K562 (cell line): Measurements from ENCODE around the gene CARD11. TPM values are rescaled to one million over a fixed set of nuclear protein-coding genes. Genes with fewer than 3 reads are reported as not detected.

Source experiments
- ARHGAP35 ChIP-seq: fragments of 450-650 bp; IDR thresholded peaks from 2 replicates; pipeline ENCODE4 v1.6.1; 2018; ENCODE audit not compliant: partially characterized antibody
- ARID1B ChIP-seq: fragments of 450-650 bp; IDR thresholded peaks from 2 replicates; pipeline ENCODE4 v1.6.1; 2016; ENCODE audit warnings: antibody characterized with exemption, mild to moderate bottlenecking, inconsistent platforms
- ASH1L ChIP-seq: fragments of 450-650 bp; IDR thresholded peaks from 2 replicates; pipeline ENCODE4 v1.6.1; 2018; ENCODE audit warnings: borderline replicate concordance, mild to moderate bottlenecking, low read depth; ENCODE audit not compliant: partially characterized antibody
- HMGN3 ChIP-seq: IDR thresholded peaks from 2 replicates; pipeline ENCODE4 v1.6.1; 2011; ENCODE audit warnings: borderline replicate concordance, low read depth, mild to moderate bottlenecking, mixed read lengths, low read length; ENCODE audit not compliant: insufficient read length; ENCODE audit errors: extremely low read depth
- MYC ChIP-seq, 2 experiments: fragments of 250-450 bp in 1 of 2; sonication (Bioruptor Pico) in 1 of 2; IDR thresholded peaks; 2 replicates each; pipeline versions ENCODE4 v1.5.1 to v1.6.1; 2012 to 2021; ENCODE audit warnings: low read depth in 2 of 2, borderline replicate concordance in 1 of 2, improper control_type of control experiment in 1 of 2, low read length in 1 of 2, mild to moderate bottlenecking in 1 of 2, moderate library complexity in 1 of 2
- RCOR1 ChIP-seq, 2 experiments: IDR thresholded peaks; 2 replicates each; pipeline ENCODE4 v1.6.1; 2012; ENCODE audit warnings: low read depth in 2 of 2, low read length in 2 of 2, borderline replicate concordance in 1 of 2, improper control_type of control experiment in 1 of 2
- polyA plus RNA-seq, 8 experiments: library from polyadenylated mRNA; depleted of rRNA in 4 of 8; stranded (reverse) in 5 of 8; unstranded in 3 of 8; fragments of >200 nt; fragmentation: Nextera tagmentation in 2 of 8; fragmentation: Illumina TruSeq in 1 of 8; extraction: Ambion mirVana in 2 of 8; extraction: Trizol in 1 of 8; gene quantifications; 2 replicates each; pipeline versions ENCODE4 v1.2.1 to v1.2.3, GENCODE V29; 2011 to 2014; ENCODE audit warnings: inconsistent platforms in 1 of 8, missing spikeins in 1 of 8
- total RNA-seq, 7 experiments: library from RNA; depleted of rRNA in 6 of 7; stranded (reverse); fragments of >200 nt in 6 of 7; fragmentation: Illumina TruSeq in 2 of 7; extraction: Trizol in 2 of 7; gene quantifications; 2 replicates each; pipeline versions ENCODE4 v1.2.1 to v1.2.3, GENCODE V29; 2011 to 2021; ENCODE audit warnings: low replicate concordance in 1 of 7
- TF ChIP-seq, protein P1 (sequence below): sonication (generic); formaldehyde crosslinking; IDR thresholded peaks from 2 replicates; pipeline ENCODE4 v1.8.1; 2023; ENCODE audit warnings: mild to moderate bottlenecking, missing genetic modification reagents
- TF ChIP-seq, protein P2 (sequence below): fragments of 450-650 bp; IDR thresholded peaks from 2 replicates; pipeline ENCODE4 v1.6.1; 2016; ENCODE audit warnings: mild to moderate bottlenecking, moderate library complexity
- TF ChIP-seq, protein P3 (sequence below): sonication (generic); formaldehyde crosslinking; IDR thresholded peaks from 2 replicates; pipeline ENCODE4 v1.8.0; 2022; ENCODE audit warnings: mild to moderate bottlenecking, missing genetic modification reagents, borderline replicate concordance

The CARD11 gene
- total and polyA plus RNA-seq, 9 of the 15 experiments (the other 6 are each of a cell fraction or from before 2014, with no cell fraction given) = 0.07 to 12.8 (median 5.7) TPM

DNA sequence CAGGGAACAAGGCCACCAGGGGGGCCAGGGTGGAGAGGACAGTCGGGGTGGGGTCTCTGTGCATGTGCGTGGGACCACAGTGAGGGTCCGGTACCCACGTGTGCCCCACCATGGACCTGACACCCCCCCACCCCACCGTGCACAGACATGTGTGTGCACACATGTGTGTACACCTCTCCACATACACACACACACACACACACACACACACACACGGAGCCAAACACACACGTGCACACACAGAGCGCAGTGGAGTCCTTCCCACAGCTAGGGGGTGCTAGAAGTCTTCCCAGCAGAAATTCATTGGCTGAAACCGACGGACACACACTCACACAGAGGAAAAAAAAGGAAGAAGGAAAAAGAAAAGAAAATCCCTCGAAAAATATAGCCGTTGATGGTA, 156.8 kb downstream of the CARD11 start (continued):
- TF ChIP-seq, protein P1, sequence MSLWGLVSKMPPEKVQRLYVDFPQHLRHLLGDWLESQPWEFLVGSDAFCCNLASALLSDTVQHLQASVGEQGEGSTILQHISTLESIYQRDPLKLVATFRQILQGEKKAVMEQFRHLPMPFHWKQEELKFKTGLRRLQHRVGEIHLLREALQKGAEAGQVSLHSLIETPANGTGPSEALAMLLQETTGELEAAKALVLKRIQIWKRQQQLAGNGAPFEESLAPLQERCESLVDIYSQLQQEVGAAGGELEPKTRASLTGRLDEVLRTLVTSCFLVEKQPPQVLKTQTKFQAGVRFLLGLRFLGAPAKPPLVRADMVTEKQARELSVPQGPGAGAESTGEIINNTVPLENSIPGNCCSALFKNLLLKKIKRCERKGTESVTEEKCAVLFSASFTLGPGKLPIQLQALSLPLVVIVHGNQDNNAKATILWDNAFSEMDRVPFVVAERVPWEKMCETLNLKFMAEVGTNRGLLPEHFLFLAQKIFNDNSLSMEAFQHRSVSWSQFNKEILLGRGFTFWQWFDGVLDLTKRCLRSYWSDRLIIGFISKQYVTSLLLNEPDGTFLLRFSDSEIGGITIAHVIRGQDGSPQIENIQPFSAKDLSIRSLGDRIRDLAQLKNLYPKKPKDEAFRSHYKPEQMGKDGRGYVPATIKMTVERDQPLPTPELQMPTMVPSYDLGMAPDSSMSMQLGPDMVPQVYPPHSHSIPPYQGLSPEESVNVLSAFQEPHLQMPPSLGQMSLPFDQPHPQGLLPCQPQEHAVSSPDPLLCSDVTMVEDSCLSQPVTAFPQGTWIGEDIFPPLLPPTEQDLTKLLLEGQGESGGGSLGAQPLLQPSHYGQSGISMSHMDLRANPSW (CRISPR knock-in tag) = no peak
- TF ChIP-seq, protein P2, sequence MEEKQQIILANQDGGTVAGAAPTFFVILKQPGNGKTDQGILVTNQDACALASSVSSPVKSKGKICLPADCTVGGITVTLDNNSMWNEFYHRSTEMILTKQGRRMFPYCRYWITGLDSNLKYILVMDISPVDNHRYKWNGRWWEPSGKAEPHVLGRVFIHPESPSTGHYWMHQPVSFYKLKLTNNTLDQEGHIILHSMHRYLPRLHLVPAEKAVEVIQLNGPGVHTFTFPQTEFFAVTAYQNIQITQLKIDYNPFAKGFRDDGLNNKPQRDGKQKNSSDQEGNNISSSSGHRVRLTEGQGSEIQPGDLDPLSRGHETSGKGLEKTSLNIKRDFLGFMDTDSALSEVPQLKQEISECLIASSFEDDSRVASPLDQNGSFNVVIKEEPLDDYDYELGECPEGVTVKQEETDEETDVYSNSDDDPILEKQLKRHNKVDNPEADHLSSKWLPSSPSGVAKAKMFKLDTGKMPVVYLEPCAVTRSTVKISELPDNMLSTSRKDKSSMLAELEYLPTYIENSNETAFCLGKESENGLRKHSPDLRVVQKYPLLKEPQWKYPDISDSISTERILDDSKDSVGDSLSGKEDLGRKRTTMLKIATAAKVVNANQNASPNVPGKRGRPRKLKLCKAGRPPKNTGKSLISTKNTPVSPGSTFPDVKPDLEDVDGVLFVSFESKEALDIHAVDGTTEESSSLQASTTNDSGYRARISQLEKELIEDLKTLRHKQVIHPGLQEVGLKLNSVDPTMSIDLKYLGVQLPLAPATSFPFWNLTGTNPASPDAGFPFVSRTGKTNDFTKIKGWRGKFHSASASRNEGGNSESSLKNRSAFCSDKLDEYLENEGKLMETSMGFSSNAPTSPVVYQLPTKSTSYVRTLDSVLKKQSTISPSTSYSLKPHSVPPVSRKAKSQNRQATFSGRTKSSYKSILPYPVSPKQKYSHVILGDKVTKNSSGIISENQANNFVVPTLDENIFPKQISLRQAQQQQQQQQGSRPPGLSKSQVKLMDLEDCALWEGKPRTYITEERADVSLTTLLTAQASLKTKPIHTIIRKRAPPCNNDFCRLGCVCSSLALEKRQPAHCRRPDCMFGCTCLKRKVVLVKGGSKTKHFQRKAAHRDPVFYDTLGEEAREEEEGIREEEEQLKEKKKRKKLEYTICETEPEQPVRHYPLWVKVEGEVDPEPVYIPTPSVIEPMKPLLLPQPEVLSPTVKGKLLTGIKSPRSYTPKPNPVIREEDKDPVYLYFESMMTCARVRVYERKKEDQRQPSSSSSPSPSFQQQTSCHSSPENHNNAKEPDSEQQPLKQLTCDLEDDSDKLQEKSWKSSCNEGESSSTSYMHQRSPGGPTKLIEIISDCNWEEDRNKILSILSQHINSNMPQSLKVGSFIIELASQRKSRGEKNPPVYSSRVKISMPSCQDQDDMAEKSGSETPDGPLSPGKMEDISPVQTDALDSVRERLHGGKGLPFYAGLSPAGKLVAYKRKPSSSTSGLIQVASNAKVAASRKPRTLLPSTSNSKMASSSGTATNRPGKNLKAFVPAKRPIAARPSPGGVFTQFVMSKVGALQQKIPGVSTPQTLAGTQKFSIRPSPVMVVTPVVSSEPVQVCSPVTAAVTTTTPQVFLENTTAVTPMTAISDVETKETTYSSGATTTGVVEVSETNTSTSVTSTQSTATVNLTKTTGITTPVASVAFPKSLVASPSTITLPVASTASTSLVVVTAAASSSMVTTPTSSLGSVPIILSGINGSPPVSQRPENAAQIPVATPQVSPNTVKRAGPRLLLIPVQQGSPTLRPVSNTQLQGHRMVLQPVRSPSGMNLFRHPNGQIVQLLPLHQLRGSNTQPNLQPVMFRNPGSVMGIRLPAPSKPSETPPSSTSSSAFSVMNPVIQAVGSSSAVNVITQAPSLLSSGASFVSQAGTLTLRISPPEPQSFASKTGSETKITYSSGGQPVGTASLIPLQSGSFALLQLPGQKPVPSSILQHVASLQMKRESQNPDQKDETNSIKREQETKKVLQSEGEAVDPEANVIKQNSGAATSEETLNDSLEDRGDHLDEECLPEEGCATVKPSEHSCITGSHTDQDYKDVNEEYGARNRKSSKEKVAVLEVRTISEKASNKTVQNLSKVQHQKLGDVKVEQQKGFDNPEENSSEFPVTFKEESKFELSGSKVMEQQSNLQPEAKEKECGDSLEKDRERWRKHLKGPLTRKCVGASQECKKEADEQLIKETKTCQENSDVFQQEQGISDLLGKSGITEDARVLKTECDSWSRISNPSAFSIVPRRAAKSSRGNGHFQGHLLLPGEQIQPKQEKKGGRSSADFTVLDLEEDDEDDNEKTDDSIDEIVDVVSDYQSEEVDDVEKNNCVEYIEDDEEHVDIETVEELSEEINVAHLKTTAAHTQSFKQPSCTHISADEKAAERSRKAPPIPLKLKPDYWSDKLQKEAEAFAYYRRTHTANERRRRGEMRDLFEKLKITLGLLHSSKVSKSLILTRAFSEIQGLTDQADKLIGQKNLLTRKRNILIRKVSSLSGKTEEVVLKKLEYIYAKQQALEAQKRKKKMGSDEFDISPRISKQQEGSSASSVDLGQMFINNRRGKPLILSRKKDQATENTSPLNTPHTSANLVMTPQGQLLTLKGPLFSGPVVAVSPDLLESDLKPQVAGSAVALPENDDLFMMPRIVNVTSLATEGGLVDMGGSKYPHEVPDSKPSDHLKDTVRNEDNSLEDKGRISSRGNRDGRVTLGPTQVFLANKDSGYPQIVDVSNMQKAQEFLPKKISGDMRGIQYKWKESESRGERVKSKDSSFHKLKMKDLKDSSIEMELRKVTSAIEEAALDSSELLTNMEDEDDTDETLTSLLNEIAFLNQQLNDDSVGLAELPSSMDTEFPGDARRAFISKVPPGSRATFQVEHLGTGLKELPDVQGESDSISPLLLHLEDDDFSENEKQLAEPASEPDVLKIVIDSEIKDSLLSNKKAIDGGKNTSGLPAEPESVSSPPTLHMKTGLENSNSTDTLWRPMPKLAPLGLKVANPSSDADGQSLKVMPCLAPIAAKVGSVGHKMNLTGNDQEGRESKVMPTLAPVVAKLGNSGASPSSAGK = 0 out of 2 replicates have a peak, but pooled peaks have one; percentile 24
- TF ChIP-seq, protein P3, sequence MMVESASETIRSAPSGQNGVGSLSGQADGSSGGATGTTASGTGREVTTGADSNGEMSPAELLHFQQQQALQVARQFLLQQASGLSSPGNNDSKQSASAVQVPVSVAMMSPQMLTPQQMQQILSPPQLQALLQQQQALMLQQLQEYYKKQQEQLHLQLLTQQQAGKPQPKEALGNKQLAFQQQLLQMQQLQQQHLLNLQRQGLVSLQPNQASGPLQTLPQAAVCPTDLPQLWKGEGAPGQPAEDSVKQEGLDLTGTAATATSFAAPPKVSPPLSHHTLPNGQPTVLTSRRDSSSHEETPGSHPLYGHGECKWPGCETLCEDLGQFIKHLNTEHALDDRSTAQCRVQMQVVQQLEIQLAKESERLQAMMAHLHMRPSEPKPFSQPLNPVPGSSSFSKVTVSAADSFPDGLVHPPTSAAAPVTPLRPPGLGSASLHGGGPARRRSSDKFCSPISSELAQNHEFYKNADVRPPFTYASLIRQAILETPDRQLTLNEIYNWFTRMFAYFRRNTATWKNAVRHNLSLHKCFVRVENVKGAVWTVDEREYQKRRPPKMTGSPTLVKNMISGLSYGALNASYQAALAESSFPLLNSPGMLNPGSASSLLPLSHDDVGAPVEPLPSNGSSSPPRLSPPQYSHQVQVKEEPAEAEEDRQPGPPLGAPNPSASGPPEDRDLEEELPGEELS (CRISPR knock-in tag) = no peak
- TF ChIP-seq ARID1B (0 out of 2 replicates have a peak, but pooled peaks have one; percentile 29), ARHGAP35 (no peak), MYC (IDR thresholded peaks at IDR 0.05; ENCODE audit: low read depth, low read length) (peak; percentile 86), MYC (CRISPR knock-in tag; IDR thresholded peaks at IDR 0.05; ENCODE audit: borderline replicate concordance, low read depth) (no peak), RCOR1 (IDR thresholded peaks at IDR 0.05; ENCODE audit: borderline replicate concordance in 1 of 2, low read depth in 2 of 2, low read length in 2 of 2) (no peak), HMGN3 (no peak), ASH1L (no peak)
